Measurements from ENCODE around the gene FASTK.

DNA sequence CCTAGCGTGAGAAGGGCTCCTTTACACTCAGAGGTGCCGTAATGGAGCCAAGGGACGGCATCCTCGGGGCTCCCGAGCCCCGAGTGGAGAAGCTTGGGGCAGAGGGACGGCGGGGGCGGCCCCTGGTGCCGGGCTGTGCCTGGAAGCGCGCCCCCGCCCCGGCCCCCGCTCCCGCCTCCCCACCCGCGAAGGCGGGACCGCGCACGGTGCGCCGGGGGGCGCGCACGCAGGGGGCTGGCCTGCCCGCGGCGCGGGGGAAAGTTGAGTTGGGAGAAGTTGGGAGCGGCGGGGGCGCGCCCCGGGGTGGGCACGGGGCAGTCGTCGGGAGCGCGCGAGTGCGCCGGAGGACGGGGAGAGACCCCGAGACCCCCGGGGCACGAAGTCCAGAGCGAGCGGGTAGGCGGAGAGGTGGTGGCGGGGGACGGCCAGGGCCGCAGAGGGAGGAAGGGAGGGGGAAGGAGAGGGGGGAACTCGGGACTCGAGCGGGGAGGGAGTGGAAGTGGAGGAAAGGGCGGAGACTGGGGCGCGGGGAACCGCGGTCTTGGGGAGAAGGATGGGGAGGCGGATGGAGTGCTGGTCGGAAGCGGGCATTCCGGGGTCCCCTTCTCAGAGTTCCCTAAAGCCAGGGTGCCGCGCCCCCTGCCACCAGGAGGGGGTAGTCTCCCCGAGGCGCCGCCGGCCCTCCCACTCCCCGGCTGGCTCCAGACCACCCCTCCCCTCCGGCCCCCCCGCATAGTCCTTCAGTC lies 21.1 kb downstream of the FASTK start, which contains the start of gene SLC4A2:
- TF ChIP-seq, protein P1, sequence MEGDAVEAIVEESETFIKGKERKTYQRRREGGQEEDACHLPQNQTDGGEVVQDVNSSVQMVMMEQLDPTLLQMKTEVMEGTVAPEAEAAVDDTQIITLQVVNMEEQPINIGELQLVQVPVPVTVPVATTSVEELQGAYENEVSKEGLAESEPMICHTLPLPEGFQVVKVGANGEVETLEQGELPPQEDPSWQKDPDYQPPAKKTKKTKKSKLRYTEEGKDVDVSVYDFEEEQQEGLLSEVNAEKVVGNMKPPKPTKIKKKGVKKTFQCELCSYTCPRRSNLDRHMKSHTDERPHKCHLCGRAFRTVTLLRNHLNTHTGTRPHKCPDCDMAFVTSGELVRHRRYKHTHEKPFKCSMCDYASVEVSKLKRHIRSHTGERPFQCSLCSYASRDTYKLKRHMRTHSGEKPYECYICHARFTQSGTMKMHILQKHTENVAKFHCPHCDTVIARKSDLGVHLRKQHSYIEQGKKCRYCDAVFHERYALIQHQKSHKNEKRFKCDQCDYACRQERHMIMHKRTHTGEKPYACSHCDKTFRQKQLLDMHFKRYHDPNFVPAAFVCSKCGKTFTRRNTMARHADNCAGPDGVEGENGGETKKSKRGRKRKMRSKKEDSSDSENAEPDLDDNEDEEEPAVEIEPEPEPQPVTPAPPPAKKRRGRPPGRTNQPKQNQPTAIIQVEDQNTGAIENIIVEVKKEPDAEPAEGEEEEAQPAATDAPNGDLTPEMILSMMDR (IDR thresholded peaks at IDR 0.05): no peak; the same call in 1 of the 2 replicates
- no peak for TF ChIP-seq POLR2AphosphoS5 (IDR thresholded peaks at IDR 0.05; ENCODE audit: low read depth, low read length)
